GM23338 (cell line): Measurements from ENCODE around the gene OLFM1. TPM values are rescaled to one million over a fixed set of nuclear protein-coding genes. Genes with fewer than 3 reads are reported as not detected.

ENCODE experiments used
- ATAC-seq: fragments of 200-7000 bp; cut with Tn5 transposase; 3 replicates; pipeline ENCODE4 v1.9.1; 2020
- DNase-seq: peaks from one replicate; pipeline ENCODE4 v3.0.0-alpha.2; 2015; ENCODE audit warnings: low spot score
- H2AFZ ChIP-seq: fragments of 200-600 bp; sonication (generic); 2 replicates; pipeline ENCODE4 v1.8.0; 2016; ENCODE audit warnings: antibody characterized with exemption, mild to moderate bottlenecking, moderate library complexity
- H3F3A ChIP-seq: fragments of 200-600 bp; sonication (generic); replicated peaks from 2 replicates; pipeline ENCODE4 v1.8.0; 2017; ENCODE audit warnings: antibody characterized with exemption, mixed run types, low read depth
- H3K27ac ChIP-seq: fragments of 200-600 bp; sonication (generic); 2 replicates; pipeline ENCODE4 v1.6.1; 2016; ENCODE audit warnings: low read depth
- H3K27me3 ChIP-seq: fragments of 200-600 bp; sonication (generic); 2 replicates; pipeline ENCODE4 v1.8.0; 2016; ENCODE audit warnings: mild to moderate bottlenecking, mixed run types, moderate library complexity; ENCODE audit not compliant: insufficient read depth
- H3K36me3 ChIP-seq: fragments of 200-600 bp; sonication (generic); 2 replicates; pipeline ENCODE4 v1.8.0; 2016; ENCODE audit warnings: mild to moderate bottlenecking; ENCODE audit not compliant: insufficient read depth
- H3K4me1 ChIP-seq: fragments of 200-600 bp; sonication (generic); 2 replicates; pipeline ENCODE4 v1.8.0; 2016; ENCODE audit warnings: mild to moderate bottlenecking, moderate library complexity; ENCODE audit not compliant: insufficient read depth
- H3K4me2 ChIP-seq: fragments of 200-600 bp; sonication (generic); 2 replicates; pipeline ENCODE4 v1.7.1; 2017; ENCODE audit warnings: mixed run types
- H3K4me3 ChIP-seq: fragments of 200-600 bp; sonication (generic); 2 replicates; pipeline ENCODE4 v1.6.1; 2016; ENCODE audit warnings: mixed run types
- H3K79me2 ChIP-seq: fragments of 200-600 bp; sonication (generic); replicated peaks from 2 replicates; pipeline ENCODE4 v1.8.0; 2017; ENCODE audit warnings: mild to moderate bottlenecking; ENCODE audit not compliant: insufficient read depth
- H3K9me2 ChIP-seq: fragments of 200-600 bp; sonication (generic); 2 replicates; pipeline ENCODE4 v1.8.0; 2017; ENCODE audit not compliant: insufficient read depth
- H4K20me1 ChIP-seq: fragments of 200-600 bp; sonication (generic); replicated peaks from 2 replicates; pipeline ENCODE4 v1.8.0; 2017; ENCODE audit warnings: mild to moderate bottlenecking; ENCODE audit not compliant: insufficient read depth
- H3K27ac Mint-ChIP-seq: 2 replicates; pipeline ENCODE4 v1.8.0; 2020; ENCODE audit warnings: inconsistent platforms, mild to moderate bottlenecking, moderate library complexity, mixed read lengths
- H3K27me3 Mint-ChIP-seq: 3 replicates; pipeline ENCODE4 v1.8.0; 2022; ENCODE audit warnings: low read depth, mild to moderate bottlenecking, moderate library complexity, mixed read lengths, inconsistent platforms; ENCODE audit not compliant: insufficient read depth, poor library complexity
- H3K36me3 Mint-ChIP-seq: 3 replicates; pipeline ENCODE4 v1.8.0; 2021; ENCODE audit warnings: low read depth, mild to moderate bottlenecking, inconsistent platforms, moderate library complexity, mixed read lengths
- H3K4me1 Mint-ChIP-seq: 3 replicates; pipeline ENCODE4 v1.8.0; 2020; ENCODE audit warnings: mild to moderate bottlenecking, inconsistent platforms, mixed read lengths
- H3K4me3 Mint-ChIP-seq: 3 replicates; pipeline ENCODE4 v1.8.0; 2021; ENCODE audit warnings: moderate library complexity, mild to moderate bottlenecking, inconsistent platforms, mixed read lengths
- H3K9me3 Mint-ChIP-seq: 3 replicates; pipeline ENCODE4 v1.8.0; 2020; ENCODE audit warnings: moderate library complexity, mild to moderate bottlenecking, inconsistent platforms, mixed read lengths
- CREB1 ChIP-seq: fragments of 250-450 bp; sonication (Bioruptor Pico); IDR thresholded peaks from 2 replicates; pipeline ENCODE4 v1.5.0; 2020; ENCODE audit warnings: low read depth, mild to moderate bottlenecking, moderate library complexity
- EZH2 ChIP-seq: fragments of 200-600 bp; sonication (generic); IDR thresholded peaks from one replicate; pipeline ENCODE4 v1.8.0; 2017; ENCODE audit warnings: antibody characterized with exemption, mild to moderate bottlenecking, low read depth; ENCODE audit not compliant: unreplicated experiment
- EZH2phosphoT487 ChIP-seq: fragments of 200-600 bp; sonication (generic); IDR thresholded peaks from one replicate; pipeline ENCODE4 v1.8.1; 2018; ENCODE audit warnings: antibody characterized with exemption; ENCODE audit not compliant: unreplicated experiment
- NANOG ChIP-seq: IDR thresholded peaks from 2 replicates; pipeline ENCODE4 v1.6.1; 2016; ENCODE audit warnings: antibody characterized with exemption, borderline replicate concordance
- ZNF114 ChIP-seq: fragments of 250-450 bp; sonication (Bioruptor Pico); IDR thresholded peaks from 2 replicates; pipeline ENCODE4 v1.5.0; 2020; ENCODE audit warnings: mild to moderate bottlenecking, moderate library complexity
- ZNF331 ChIP-seq: fragments of 250-450 bp; sonication (Bioruptor Pico); IDR thresholded peaks from 2 replicates; pipeline ENCODE4 v1.5.0; 2020; ENCODE audit warnings: low read depth, mild to moderate bottlenecking, moderate library complexity
- polyA plus RNA-seq: library from polyadenylated mRNA; unstranded; fragments of >200 nt; fragmentation: Nextera tagmentation; extraction: Ambion mirVana; gene quantifications from 2 replicates; pipeline ENCODE4 v1.2.1, GENCODE V29; 2016
- total RNA-seq: library from RNA; depleted of rRNA; stranded (reverse); fragments of >200 nt; shearing (Covaris generic); gene quantifications from 2 replicates; pipeline ENCODE4 v1.2.3, GENCODE V29; 2014
- TF ChIP-seq, protein P1 (sequence below): IDR thresholded peaks from one replicate; pipeline ENCODE4 v1.6.1; 2018; ENCODE audit warnings: antibody characterized with exemption; ENCODE audit not compliant: unreplicated experiment

OLFM1 gene
- total and polyA plus RNA-seq, 2 experiments from 2014 or later: 20.6 to 40.1 TPM

DNA sequence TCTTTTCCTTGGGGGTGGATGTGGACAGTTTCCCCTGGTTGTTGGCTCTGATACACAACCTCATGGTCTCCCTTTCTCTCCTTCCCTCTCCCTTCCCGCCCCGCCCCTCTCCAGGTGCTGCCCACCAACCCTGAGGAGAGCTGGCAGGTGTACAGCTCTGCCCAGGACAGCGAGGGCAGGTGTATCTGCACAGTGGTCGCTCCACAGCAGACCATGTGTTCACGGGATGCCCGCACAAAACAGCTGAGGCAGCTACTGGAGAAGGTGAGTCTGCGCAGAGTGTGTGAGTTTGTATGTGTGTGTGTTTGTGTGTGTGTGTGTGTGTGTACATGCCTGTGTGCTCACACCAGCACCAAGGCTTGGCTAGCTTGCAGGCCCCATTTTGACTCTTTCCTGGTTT, 2.6 kb downstream of the OLFM1 start (continued):
- TF ChIP-seq, protein P1, sequence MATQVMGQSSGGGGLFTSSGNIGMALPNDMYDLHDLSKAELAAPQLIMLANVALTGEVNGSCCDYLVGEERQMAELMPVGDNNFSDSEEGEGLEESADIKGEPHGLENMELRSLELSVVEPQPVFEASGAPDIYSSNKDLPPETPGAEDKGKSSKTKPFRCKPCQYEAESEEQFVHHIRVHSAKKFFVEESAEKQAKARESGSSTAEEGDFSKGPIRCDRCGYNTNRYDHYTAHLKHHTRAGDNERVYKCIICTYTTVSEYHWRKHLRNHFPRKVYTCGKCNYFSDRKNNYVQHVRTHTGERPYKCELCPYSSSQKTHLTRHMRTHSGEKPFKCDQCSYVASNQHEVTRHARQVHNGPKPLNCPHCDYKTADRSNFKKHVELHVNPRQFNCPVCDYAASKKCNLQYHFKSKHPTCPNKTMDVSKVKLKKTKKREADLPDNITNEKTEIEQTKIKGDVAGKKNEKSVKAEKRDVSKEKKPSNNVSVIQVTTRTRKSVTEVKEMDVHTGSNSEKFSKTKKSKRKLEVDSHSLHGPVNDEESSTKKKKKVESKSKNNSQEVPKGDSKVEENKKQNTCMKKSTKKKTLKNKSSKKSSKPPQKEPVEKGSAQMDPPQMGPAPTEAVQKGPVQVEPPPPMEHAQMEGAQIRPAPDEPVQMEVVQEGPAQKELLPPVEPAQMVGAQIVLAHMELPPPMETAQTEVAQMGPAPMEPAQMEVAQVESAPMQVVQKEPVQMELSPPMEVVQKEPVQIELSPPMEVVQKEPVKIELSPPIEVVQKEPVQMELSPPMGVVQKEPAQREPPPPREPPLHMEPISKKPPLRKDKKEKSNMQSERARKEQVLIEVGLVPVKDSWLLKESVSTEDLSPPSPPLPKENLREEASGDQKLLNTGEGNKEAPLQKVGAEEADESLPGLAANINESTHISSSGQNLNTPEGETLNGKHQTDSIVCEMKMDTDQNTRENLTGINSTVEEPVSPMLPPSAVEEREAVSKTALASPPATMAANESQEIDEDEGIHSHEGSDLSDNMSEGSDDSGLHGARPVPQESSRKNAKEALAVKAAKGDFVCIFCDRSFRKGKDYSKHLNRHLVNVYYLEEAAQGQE: no peak
- TF ChIP-seq CREB1 (CRISPR knock-in tag): no peak
- TF ChIP-seq NANOG: no peak

DNA sequence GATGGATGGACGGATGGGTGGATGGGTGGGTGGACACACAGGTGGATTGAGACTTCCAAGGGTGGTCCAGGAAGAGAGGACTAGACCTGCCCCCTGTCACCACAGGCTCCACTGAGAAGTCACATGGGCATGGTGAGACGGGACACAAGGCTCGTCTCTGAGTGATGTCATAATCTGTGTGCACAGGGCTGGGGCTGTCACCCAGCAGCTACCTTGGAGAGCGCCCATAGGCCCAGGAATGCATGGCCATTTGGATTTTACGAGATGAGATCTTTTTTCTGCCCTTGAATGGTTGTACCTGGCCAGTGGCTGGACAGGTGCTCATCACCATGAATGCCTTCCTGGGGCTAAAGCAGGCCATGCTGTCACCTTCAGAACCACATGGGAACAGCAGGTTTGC, 3.1 kb downstream of the OLFM1 start:
- H3K4me2 ChIP-seq: no peak overlapping the region
- Mint-ChIP-seq H3K27me3 (peaks cover 23% of the 10 kb centered on the region), H3K36me3 (peaks cover 21% of the 10 kb centered on the region), H3K9me3 (0 out of 3 replicates have a peak, but pooled peaks cover under 1% of the 10 kb centered on the region), H3K27ac (no peak overlapping the region), H3K4me1 (peaks cover 19% of the 10 kb centered on the region), H3K4me3 (no peak overlapping the region)
- H3K36me3 ChIP-seq: no peaks in the 10 kb centered on the region
- no peak overlapping the region for H3K4me3 ChIP-seq
- no peak for TF ChIP-seq ZNF114
- 0 out of 2 replicates have a peak, but pooled peaks have one; percentile 8 for TF ChIP-seq CREB1 (CRISPR knock-in tag)
- TF ChIP-seq ZNF331 (CRISPR knock-in tag): no peak
- TF ChIP-seq, protein P1: peak; percentile 68
- no peak for TF ChIP-seq EZH2
- TF ChIP-seq EZH2phosphoT487: no peak
- no peaks in the 10 kb centered on the region; the same call in 1 of the 2 replicates for H3F3A ChIP-seq
- H3K9me2 ChIP-seq: no peaks in the 10 kb centered on the region
- no peak overlapping the region for H3K27ac ChIP-seq
- peaks cover 15% of the 10 kb centered on the region for H3K27me3 ChIP-seq
- no peak for DNase-seq
- peaks cover 4% of the 10 kb centered on the region; the same call in 1 of the 2 replicates for H3K4me1 ChIP-seq
- H3K79me2 ChIP-seq: no peaks in the 10 kb centered on the region
- H2AFZ ChIP-seq: no peak overlapping the region
- H4K20me1 ChIP-seq: peaks cover 10% of the 10 kb centered on the region; the same call in 1 of the 2 replicates
- no peak for ATAC-seq
